Thoracic aorta (tissue), 2 donors: ENCODE results near the gene COPS8. TPM values are rescaled to one million over a fixed set of nuclear protein-coding genes. Genes with fewer than 3 reads are reported as not detected.

Source experiments
- ATAC-seq: fragments of 150-250 bp; one replicate; pipeline ENCODE4 v1.8.0; 2017; ENCODE audit warnings: low read depth; ENCODE audit not compliant: insufficient number of reproducible peaks, low FRiP score
- DNase-seq: peaks from one replicate; pipeline ENCODE4 v3.0.0-alpha.2; 2020; ENCODE audit warnings: low spot score
- H3K27ac ChIP-seq, 2 donors: fragments of 200-600 bp; sonication (generic); 1 replicate in 1 of 2; 2 replicates in 1 of 2; pipeline ENCODE4 v1.5.1; 2016; ENCODE audit warnings: mild to moderate bottlenecking in 2 of 2, moderate library complexity in 2 of 2
- H3K27me3 ChIP-seq: fragments of 200-600 bp; sonication (generic); replicated peaks from 2 replicates; pipeline ENCODE4 v1.6.0; 2016; ENCODE audit warnings: mild to moderate bottlenecking; ENCODE audit not compliant: insufficient read depth
- H3K36me3 ChIP-seq: fragments of 200-600 bp; sonication (generic); one replicate; pipeline ENCODE4 v1.5.1; 2016
- H3K4me1 ChIP-seq, 2 donors: fragments of 200-600 bp; sonication (generic); 1 replicate in 1 of 2; 2 replicates in 1 of 2; pipeline versions ENCODE4 v1.5.1 to v1.6.0; 2016; ENCODE audit warnings: low read depth in 2 of 2, mild to moderate bottlenecking in 1 of 2; ENCODE audit not compliant: control insufficient read depth in 1 of 2
- H3K4me3 ChIP-seq: fragments of 200-600 bp; sonication (generic); 2 replicates; pipeline ENCODE4 v1.5.1; 2016; ENCODE audit warnings: mild to moderate bottlenecking
- H3K9me3 ChIP-seq: fragments of 200-600 bp; sonication (generic); 2 replicates; pipeline ENCODE4 v1.5.1; 2016
- CTCF ChIP-seq: fragments of 200-600 bp; sonication (generic); IDR thresholded peaks from one replicate; pipeline ENCODE4 v1.5.1; 2019; ENCODE audit warnings: antibody characterized with exemption
- total RNA-seq, 2 donors: library from RNA; depleted of rRNA; stranded (reverse); fragments of >200 nt; gene quantifications; one replicate each; pipeline versions ENCODE4 v1.1.0 to v1.2.3, GENCODE V29; 2016

COPS8 gene
- total RNA-seq = 10 to 100 TPM; 62.8 to 83.7 TPM

DNA sequence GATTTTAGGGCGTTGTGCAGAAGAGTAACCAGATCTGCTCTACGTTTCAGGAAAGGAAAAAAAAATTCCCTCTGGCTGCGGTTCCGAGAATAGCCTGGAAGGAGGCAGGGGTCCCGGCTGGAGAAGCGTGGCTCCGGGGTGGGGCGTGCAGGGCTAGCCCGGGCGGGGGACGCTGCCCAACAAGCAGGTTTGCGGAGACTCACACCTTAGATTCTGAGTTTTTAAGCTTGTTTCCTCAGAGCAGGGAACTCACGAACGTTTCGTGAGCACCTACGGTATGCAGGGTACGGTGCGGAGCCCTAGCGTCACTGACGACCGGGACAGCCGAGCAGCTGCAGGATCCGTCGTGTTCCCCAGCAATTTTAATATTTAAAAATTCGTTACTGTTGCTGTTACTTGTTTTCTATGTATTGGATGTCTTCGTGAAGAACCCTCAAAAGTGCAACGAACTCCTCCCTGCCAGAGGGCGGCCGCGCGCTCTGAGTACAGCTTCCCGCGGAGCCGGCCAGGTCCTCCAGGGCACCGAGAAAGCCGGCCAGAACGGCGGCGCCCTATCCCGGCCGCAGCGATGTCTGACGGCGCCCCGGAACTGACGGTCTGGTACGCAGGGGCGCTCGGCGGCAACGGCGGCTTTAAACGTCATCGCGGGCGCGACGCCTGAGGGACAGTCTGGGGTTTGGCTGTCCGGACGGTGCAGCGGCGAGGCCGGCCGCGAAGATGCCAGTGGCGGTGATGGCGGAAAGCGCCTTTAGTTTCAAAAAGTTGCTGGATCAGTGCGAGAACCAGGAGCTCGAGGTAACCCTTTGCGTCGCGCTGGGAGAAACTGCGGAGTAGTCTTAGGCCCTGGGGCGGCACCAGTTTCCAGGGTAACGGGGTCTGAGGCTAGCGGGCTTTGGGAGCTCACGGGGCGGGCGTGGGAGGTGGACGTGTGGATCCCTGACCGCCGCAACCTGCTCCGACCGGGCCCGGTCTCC, at the start of gene COPS8:
COPS8 (plus strand) TSS at position 642 of the 974 bp plus-strand sequence; CDS start at position 718, 76 bp downstream.
- Histone ChIP-seq H3K27me3 (no peaks in the 10 kb centered on the region), H3K27ac (peak within 1 kb of the TSS; percentile 79 to 85), H3K9me3 (no peaks in the 10 kb centered on the region), H3K4me3 (peak within 1 kb of the TSS; percentile 82), H3K36me3 (no peaks in the 10 kb centered on the region), H3K4me1 (peaks cover 11 to 15% of the 10 kb centered on the region in 2 donors)
- TF ChIP-seq CTCF = no peak
- ATAC-seq (peak; percentile 92), DNase-seq (peak; percentile 89)

- no peaks in the 10 kb centered on the region for H3K27me3 ChIP-seq
- no peak for TF ChIP-seq CTCF
- no peak overlapping the region for H3K27ac ChIP-seq
- no peaks in the 10 kb centered on the region for H3K4me1 ChIP-seq
- ATAC-seq (no peak), DNase-seq (no peak)
- no peaks in the 10 kb centered on the region for H3K9me3 ChIP-seq
- no peaks in the 10 kb centered on the region for H3K36me3 ChIP-seq
- H3K4me3 ChIP-seq = no peak overlapping the region
Observed at GRCh38 chr2:237039301-237040031, 46.2 kb upstream of the COPS8 start.

DNA sequence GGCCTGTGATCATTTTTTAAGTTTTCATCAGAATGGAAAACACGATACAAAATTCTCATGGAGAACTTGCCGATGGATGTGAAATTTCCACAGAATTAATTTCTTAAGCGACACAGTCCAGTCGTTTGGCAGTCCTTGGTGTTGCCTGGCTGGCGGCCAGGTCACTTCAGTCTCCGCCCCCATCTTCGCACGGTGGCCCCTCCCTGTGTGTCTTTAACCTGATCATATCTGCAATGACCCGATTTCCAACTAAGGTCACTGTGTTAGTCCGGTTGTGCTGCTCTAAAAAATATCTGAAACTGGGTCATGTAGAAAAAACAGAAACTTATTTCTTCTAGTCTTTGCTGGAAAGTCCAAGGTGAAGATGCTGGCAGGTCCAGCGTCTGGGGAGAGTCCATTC, 44.5 kb upstream of the COPS8 start:
- H3K27ac ChIP-seq = no peak overlapping the region
- no peak for ATAC-seq
- H3K36me3 ChIP-seq = no peaks in the 10 kb centered on the region
- no peaks in the 10 kb centered on the region for H3K27me3 ChIP-seq
- no peak for TF ChIP-seq CTCF
- H3K4me3 ChIP-seq = no peak overlapping the region
- H3K9me3 ChIP-seq = no peaks in the 10 kb centered on the region
- H3K4me1 ChIP-seq = no peaks in the 10 kb centered on the region
- DNase-seq = no peak

DNA sequence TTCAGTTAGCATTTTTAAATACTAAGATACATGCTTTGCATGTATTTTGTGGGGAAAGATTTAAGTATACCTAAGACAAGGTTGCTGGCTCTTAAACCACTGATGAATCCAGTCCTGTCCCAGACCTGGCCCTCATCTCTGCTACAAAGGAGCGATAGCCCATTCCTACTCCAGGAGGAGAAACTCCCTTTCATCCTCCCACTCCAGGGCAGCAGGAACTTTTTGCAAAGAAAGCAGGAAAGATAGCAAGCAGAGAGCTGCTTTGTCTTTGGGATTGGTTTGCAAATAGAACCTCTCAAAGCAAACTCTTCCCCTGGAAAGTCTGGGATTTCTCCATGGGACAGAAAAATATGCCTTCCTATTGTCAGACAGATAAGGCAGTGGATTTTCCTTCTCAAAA, 43.6 kb upstream of the COPS8 start:
- Histone ChIP-seq H3K27me3 (no peaks in the 10 kb centered on the region), H3K9me3 (no peaks in the 10 kb centered on the region), H3K36me3 (no peaks in the 10 kb centered on the region), H3K27ac (no peak overlapping the region), H3K4me1 (no peaks in the 10 kb centered on the region), H3K4me3 (no peak overlapping the region)
- DNase-seq = no peak
- ATAC-seq = no peak
- no peak for TF ChIP-seq CTCF

- no peaks in the 10 kb centered on the region for H3K27me3 ChIP-seq
- DNase-seq (no peak), ATAC-seq (no peak)
- peaks cover 7% of the 10 kb centered on the region for H3K9me3 ChIP-seq
- no peak overlapping the region for H3K27ac ChIP-seq
- TF ChIP-seq CTCF = no peak
- H3K4me1 ChIP-seq = no peaks in the 10 kb centered on the region
- H3K4me3 ChIP-seq = no peak overlapping the region
- H3K36me3 ChIP-seq = no peaks in the 10 kb centered on the region
Observed at GRCh38 chr2:237043866-237044265, 41.8 kb upstream of the COPS8 start.
